Naive thymus-derived CD4-positive, alpha-beta T cell (primary cell): ENCODE results near the gene RHBDL1. TPM values are rescaled to one million over a fixed set of nuclear protein-coding genes. Genes with fewer than 3 reads are reported as not detected.

Source experiments
- ATAC-seq: fragments of 150-1000 bp; cut with Tn5 transposase; 2 replicates; pipeline ENCODE4 v1.10.0; 2021; ENCODE audit warnings: mild to moderate bottlenecking, moderate library complexity
- CTCF ChIA-PET: fragments of 350-600 bp; sonication (Branson Sonifier 250); formaldehyde crosslinking; loops from one replicate; lab custom pipeline; 2021; ENCODE audit warnings: antibody characterized with exemption; lab: Charles Lee
- POLR2A ChIA-PET: fragments of 350-600 bp; sonication (Branson Sonifier 250); formaldehyde crosslinking; loops from one replicate; lab custom pipeline; 2021; ENCODE audit warnings: antibody characterized with exemption, inconsistent platforms; lab: Charles Lee
- DNase-seq, 9 donors: peaks; one replicate each; pipeline versions ENCODE4 v3.0.0 to v3.0.0-alpha.2; 2020 to 2022; ENCODE audit warnings: mixed read lengths in 1 of 9
- H3K27ac ChIP-seq: one replicate; pipeline ENCODE4 v1.7.0; 2013; ENCODE audit warnings: mild to moderate bottlenecking, low read depth, low read length, moderate library complexity
- H3K27me3 ChIP-seq, 2 donors: one replicate each; pipeline ENCODE4 v1.7.0; 2013; ENCODE audit warnings: low read length in 2 of 2, mild to moderate bottlenecking in 2 of 2, moderate library complexity in 2 of 2; ENCODE audit not compliant: control insufficient read depth in 2 of 2, insufficient read depth in 2 of 2
- H3K36me3 ChIP-seq, 3 experiments: 1 replicate in 2 of 3; 2 replicates in 1 of 3; pipeline ENCODE4 v1.7.0; 2013; ENCODE audit warnings: low read length in 3 of 3, mild to moderate bottlenecking in 3 of 3, moderate library complexity in 1 of 3; ENCODE audit not compliant: insufficient read depth in 3 of 3, control insufficient read depth in 2 of 3
- H3K4me1 ChIP-seq, 2 donors: one replicate each; pipeline ENCODE4 v1.7.0; 2013; ENCODE audit warnings: low read length in 2 of 2, mild to moderate bottlenecking in 2 of 2, moderate library complexity in 1 of 2; ENCODE audit not compliant: control insufficient read depth in 2 of 2, insufficient read depth in 2 of 2
- H3K4me3 ChIP-seq: 2 replicates; pipeline ENCODE4 v1.7.0; 2013; ENCODE audit warnings: mild to moderate bottlenecking, low read length
- H3K9me3 ChIP-seq, 3 experiments: 1 replicate in 2 of 3; 2 replicates in 1 of 3; pipeline ENCODE4 v1.7.0; 2013; ENCODE audit warnings: low read length in 3 of 3; ENCODE audit not compliant: control insufficient read depth in 2 of 3
- H3K27ac Mint-ChIP-seq, 9 donors: one replicate each; pipeline ENCODE4 v1.8.0; 2020 to 2022; ENCODE audit warnings: mixed read lengths in 9 of 9, mild to moderate bottlenecking in 8 of 9, moderate library complexity in 5 of 9, inconsistent platforms in 2 of 9
- H3K27me3 Mint-ChIP-seq, 5 donors: one replicate each; pipeline ENCODE4 v1.8.0; 2021 to 2022; ENCODE audit warnings: mixed read lengths in 5 of 5, mild to moderate bottlenecking in 1 of 5
- H3K36me3 Mint-ChIP-seq, 5 donors: one replicate each; pipeline ENCODE4 v1.8.0; 2020 to 2022; ENCODE audit warnings: mixed read lengths in 5 of 5, mild to moderate bottlenecking in 3 of 5, inconsistent platforms in 1 of 5
- H3K4me1 Mint-ChIP-seq, 7 donors: one replicate each; pipeline ENCODE4 v1.8.0; 2020 to 2022; ENCODE audit warnings: mixed read lengths in 7 of 7, mild to moderate bottlenecking in 3 of 7, inconsistent platforms in 1 of 7
- H3K4me3 Mint-ChIP-seq, 10 donors: one replicate each; pipeline ENCODE4 v1.8.0; 2020 to 2022; ENCODE audit warnings: mild to moderate bottlenecking in 10 of 10, mixed read lengths in 10 of 10, moderate library complexity in 6 of 10, inconsistent platforms in 2 of 10
- H3K9me3 Mint-ChIP-seq, 11 donors: one replicate each; pipeline ENCODE4 v1.8.0; 2020 to 2022; ENCODE audit warnings: mixed read lengths in 11 of 11, mild to moderate bottlenecking in 4 of 11, inconsistent platforms in 1 of 11, moderate library complexity in 1 of 11
- intact Hi-C, 2 donors: fragments of 100-400 bp; cut with micrococcal nuclease; formaldehyde crosslinking; loops; one replicate each; pipeline ENCODE4 v1.15.1; 2023
- polyA plus RNA-seq, 2 donors: library from polyadenylated mRNA; unstranded; fragments of 300-500 nt; fragmentation: Illumina TruSeq; gene quantifications; one replicate each; pipeline ENCODE4 v1.2.3, GENCODE V29; 2021
- total RNA-seq, 6 experiments: library from RNA in 5 of 6; stranded (reverse) in 5 of 6; gene quantifications; 1 replicate in 5 of 6; 2 replicates in 1 of 6; pipeline ENCODE4 v1.2.3 and lab custom pipeline; 2021 to 2026

Gene RHBDL1
- total and polyA plus RNA-seq, 7 experiments from 2014 or later = 0.65 to 3.1 (median 1.6) TPM; not detected in 2

DNA sequence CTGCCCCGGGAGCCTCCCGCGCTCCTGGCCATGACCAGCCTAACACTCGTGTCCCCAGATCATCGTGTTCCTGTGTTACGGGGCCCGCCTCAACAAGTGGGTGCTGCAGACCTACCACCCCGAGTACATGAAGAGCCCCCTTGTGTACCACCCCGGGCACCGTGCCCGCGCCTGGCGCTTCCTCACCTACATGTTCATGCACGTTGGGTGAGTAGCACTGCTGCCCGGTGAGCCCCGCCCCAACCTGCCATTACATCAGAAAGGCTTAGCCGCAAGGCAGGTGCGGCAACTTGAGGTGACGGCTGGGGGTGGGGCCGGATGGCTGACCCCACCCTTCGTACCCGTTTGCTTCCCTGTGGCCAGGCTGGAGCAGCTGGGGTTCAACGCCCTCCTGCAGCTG, 1.4 kb downstream of the RHBDL1 start:
- Histone ChIP-seq H3K27ac (no peak overlapping the region), H3K27me3 (no peaks in the 10 kb centered on the region), H3K36me3 (peaks cover 0 to 37% (median 0%) of the 10 kb centered on the region in 3 experiments), H3K4me3 (no peak overlapping the region), H3K9me3 (no peaks in the 10 kb centered on the region), H3K4me1 (peaks cover 5 to 10% of the 10 kb centered on the region in 2 donors)
- H3K4me3 Mint-ChIP-seq = peak overlapping the region in 5 of 10 donors; percentile 12 to 60 (median 19)
- peak in 1 of 9 donors; percentile 61 for DNase-seq
- POLR2A ChIA-PET = interaction anchor here (0.7 to 3.1 kb wide), 4 partner anchors 9 to 53 kb away, joined by 3 to 12 read pairs (median 4); partner anchors contain the start of gene RHOT2
- CTCF ChIA-PET = no interaction called here
- no peak overlapping the region for H3K27ac Mint-ChIP-seq
- no peak for ATAC-seq
- peaks cover 0 to 7% (median 0%) of the 10 kb centered on the region in 5 donors for H3K36me3 Mint-ChIP-seq
- no peaks in the 10 kb centered on the region for H3K9me3 Mint-ChIP-seq
- peaks cover 0 to 7% (median 0%) of the 10 kb centered on the region in 5 donors for H3K27me3 Mint-ChIP-seq
- intact Hi-C loops = no loop called here
- H3K4me1 Mint-ChIP-seq = peaks cover 5 to 25% (median 14%) of the 10 kb centered on the region in 7 donors

DNA sequence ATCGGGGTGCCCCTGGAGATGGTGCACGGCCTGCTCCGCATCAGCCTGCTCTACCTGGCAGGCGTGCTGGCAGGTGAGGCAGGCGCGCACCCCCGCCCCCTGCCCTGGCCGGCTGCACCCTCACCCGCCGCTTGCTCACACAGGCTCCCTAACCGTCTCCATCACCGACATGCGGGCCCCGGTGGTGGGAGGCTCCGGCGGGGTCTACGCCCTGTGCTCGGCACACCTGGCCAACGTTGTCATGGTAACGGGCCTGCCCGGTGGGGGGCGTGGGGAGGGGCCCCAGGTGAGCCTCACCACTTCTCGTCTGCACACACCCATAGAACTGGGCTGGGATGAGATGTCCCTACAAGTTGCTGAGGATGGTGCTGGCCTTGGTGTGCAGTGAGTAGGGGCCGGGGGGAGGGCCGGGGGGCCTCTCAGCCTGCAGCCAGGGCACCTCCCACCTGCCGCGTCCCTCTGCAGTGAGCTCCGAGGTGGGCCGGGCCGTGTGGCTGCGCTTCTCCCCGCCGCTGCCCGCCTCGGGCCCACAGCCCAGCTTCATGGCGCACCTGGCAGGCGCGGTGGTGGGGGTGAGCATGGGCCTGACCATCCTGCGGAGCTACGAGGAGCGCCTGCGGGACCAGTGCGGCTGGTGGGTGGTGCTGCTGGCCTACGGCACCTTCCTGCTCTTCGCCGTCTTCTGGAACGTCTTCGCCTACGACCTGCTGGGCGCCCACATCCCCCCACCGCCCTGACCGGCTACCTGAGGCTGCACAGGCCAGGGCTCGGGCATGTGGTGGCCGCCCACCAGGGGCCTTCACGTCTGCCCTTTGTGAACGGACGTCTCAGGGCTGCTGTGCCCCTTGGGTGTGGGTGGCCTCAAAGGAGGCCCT, 2.1 kb downstream of the RHBDL1 start:
- ChIA-PET CTCF (no interaction called here), POLR2A (interaction anchor here (0.7 to 3.1 kb wide), 5 partner anchors 9 to 52 kb away, joined by 3 to 12 read pairs (median 4); partner anchors contain the start of gene RHOT2)
- Mint-ChIP-seq H3K4me3 (peak overlapping the region in 4 of 10 donors; percentile 19 to 60 (median 40)), H3K9me3 (no peaks in the 10 kb centered on the region), H3K36me3 (peaks cover 0 to 11% (median 0%) of the 10 kb centered on the region in 5 donors), H3K27me3 (peaks cover 0 to 7% (median 0%) of the 10 kb centered on the region in 5 donors), H3K4me1 (peaks cover 8 to 30% (median 21%) of the 10 kb centered on the region in 7 donors), H3K27ac (no peak overlapping the region)
- intact Hi-C loops = loop anchor here in 1 of 2 donors (2.0 kb wide), 1 partner anchor 17 kb away; no protein-coding TSS in a partner anchor
- peaks cover 0 to 37% (median 2%) of the 10 kb centered on the region in 3 experiments for H3K36me3 ChIP-seq
- no peak overlapping the region for H3K4me3 ChIP-seq
- H3K27ac ChIP-seq = no peak overlapping the region
- peaks cover 5 to 10% of the 10 kb centered on the region in 2 donors for H3K4me1 ChIP-seq
- DNase-seq (no peak), ATAC-seq (no peak)
- H3K27me3 ChIP-seq = no peaks in the 10 kb centered on the region
- H3K9me3 ChIP-seq = no peaks in the 10 kb centered on the region

DNA sequence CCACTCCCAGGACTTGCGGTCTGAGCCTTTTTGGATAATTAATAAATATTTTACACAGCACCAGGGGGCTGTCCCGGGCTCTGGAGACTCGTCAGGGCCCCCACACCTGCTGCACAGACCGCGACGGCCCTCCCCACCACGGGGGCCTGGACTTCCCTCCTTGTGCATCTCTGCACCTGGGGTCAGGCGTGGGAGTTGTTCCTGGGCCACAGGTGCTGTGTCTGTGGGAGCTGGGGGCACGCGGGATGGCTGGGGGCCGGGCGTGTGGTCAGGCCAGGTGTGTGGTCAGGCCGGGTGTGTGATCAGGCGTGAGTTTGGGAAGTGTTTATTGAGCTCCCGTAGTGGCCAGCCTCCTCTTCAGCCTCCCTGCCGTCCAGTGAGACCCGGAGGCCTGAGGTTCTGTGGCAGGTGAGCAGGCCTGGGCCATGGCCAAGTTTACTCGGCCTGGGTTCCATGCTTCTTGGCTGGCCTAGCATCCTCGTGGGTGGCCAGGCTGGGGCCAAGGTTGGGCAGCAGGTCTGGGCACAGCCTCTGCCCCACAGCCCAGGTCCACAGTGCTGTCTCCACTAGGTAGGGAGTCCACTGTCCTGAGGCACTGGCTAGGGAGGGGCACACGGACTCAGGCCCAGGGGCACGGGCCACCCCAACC, 2.9 kb downstream of the RHBDL1 start:
- Mint-ChIP-seq H3K9me3 (no peaks in the 10 kb centered on the region), H3K4me3 (peak overlapping the region in 3 of 10 donors; percentile 19 to 89 (median 84)), H3K27me3 (peaks cover 0 to 7% (median 0%) of the 10 kb centered on the region in 5 donors), H3K27ac (no peak overlapping the region), H3K4me1 (peaks cover 10 to 33% (median 23%) of the 10 kb centered on the region in 7 donors), H3K36me3 (peaks cover 0 to 9% (median 0%) of the 10 kb centered on the region in 5 donors)
- CTCF ChIA-PET = no interaction called here
- Histone ChIP-seq H3K4me3 (no peak overlapping the region), H3K9me3 (no peaks in the 10 kb centered on the region), H3K36me3 (peaks cover 0 to 36% (median 9%) of the 10 kb centered on the region in 3 experiments), H3K4me1 (peaks cover 5 to 14% of the 10 kb centered on the region in 2 donors), H3K27ac (no peak overlapping the region), H3K27me3 (no peaks in the 10 kb centered on the region)
- intact Hi-C loops = loop anchor here in 1 of 2 donors (2.0 kb wide), 1 partner anchor 18 kb away; no protein-coding TSS in a partner anchor
- DNase-seq (no peak), ATAC-seq (no peak)
- POLR2A ChIA-PET = interaction anchor here (0.7 to 2.1 kb wide), 4 partner anchors 10 to 29 kb away, joined by 3 to 11 read pairs (median 4); partner anchors contain the start of genes RHOT2, WDR24 and WDR90

DNA sequence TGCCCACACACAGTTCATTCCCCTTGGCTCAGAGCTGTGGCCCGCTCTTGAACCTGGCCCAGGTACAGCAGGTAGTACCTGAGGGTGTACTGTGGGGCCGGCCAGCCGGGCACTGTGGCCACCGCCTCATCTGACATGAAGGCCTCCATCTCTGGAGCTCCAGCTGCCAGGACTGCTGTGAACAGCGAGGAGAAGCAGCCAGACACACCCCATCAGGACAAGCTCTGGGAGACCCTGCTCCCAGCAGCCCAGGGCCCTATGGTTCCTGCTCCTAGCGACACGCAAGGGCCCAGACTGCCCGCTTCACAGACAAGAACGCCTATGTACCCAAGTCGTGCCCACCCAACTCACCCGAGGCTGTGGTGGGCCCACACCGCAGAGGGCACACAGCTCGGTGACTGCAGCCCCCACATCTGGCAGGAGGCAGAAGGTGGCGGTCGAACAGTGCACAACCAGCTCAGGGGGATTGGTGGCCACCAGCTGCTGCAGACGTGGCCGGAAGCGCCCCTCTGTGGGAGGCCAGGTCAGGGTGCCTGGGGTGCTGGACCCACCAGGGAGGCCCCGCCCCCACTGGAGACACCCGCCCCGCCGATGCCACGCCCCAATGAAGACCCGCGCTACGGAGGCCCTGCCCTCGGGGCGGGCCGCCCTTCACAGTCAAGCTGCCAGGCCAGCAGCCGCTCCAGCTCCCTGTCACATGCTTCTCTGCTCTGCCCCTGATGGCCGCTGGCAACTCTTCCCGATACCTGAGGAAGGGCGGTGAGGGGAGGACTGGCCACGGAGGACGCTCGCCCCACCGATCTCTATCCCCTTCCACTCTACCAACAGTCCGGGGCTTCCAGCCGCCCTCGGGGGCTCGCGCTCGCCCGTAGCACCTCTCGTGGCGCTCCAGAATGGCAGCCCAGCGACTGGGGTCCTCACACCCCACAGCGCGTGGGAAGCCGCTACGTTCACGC, 3.7 kb downstream of the RHBDL1 start:
- peak overlapping the region in 7 of 9 donors; percentile 56 to 93 (median 69) for H3K27ac Mint-ChIP-seq
- CTCF ChIA-PET = interaction anchor here (0.8 kb wide), 1 partner anchor 11 kb away, joined by 4 read pairs; the partner anchor contains the start of gene RHOT2
- H3K4me1 ChIP-seq = peaks cover 5 to 17% of the 10 kb centered on the region in 2 donors
- H3K4me3 Mint-ChIP-seq = peak overlapping the region; percentile 71 to 89 (median 84)
- no peaks in the 10 kb centered on the region for H3K9me3 Mint-ChIP-seq
- H3K27me3 ChIP-seq = no peaks in the 10 kb centered on the region
- H3K4me3 ChIP-seq = peak overlapping the region; percentile 51
- intact Hi-C loops = loop anchor here (1.0 to 2.0 kb wide), 5 partner anchors 11 to 43 kb away; partner anchors contain the start of genes METTL26 (in 1 of the 2), RHOT2 (in 1 of the 2) and WDR90 (in 1 of the 2)
- H3K27me3 Mint-ChIP-seq = peaks cover 0 to 7% (median 0%) of the 10 kb centered on the region in 5 donors
- peak overlapping the region; percentile 26 for H3K27ac ChIP-seq
- no peaks in the 10 kb centered on the region for H3K9me3 ChIP-seq
- DNase-seq (peak in 4 of 9 donors; percentile 41 to 65 (median 47)), ATAC-seq (peak; percentile 6)
- H3K36me3 Mint-ChIP-seq = peaks cover 0 to 9% (median 0%) of the 10 kb centered on the region in 5 donors
- POLR2A ChIA-PET = interaction anchor here (0.7 to 2.1 kb wide), 5 partner anchors 11 to 36 kb away, joined by 3 to 11 read pairs (median 4); partner anchors contain the start of genes RHOT2, WDR24 and WDR90
- peaks cover 0 to 28% (median 12%) of the 10 kb centered on the region in 3 experiments for H3K36me3 ChIP-seq
- peaks cover 10 to 33% (median 23%) of the 10 kb centered on the region in 7 donors for H3K4me1 Mint-ChIP-seq

- peak; percentile 72 to 96 (median 81) for DNase-seq
- intact Hi-C loops = loop anchor here (1.0 to 5.0 kb wide), 11 partner anchors 10 to 1285 kb away; partner anchors contain the start of genes FAM234A (in 1 of the 2), LMF1 (in 1 of the 2), METTL26 (in 1 of the 2) and RHOT2 (in 1 of the 2)
- peaks cover 10 to 33% (median 22%) of the 10 kb centered on the region in 7 donors for H3K4me1 Mint-ChIP-seq
- peaks cover 0 to 9% (median 0%) of the 10 kb centered on the region in 5 donors for H3K36me3 Mint-ChIP-seq
- POLR2A ChIA-PET = interaction anchor here (0.8 to 3.8 kb wide), 10 partner anchors 10 to 111 kb away, joined by 3 to 34 read pairs (median 5); partner anchors contain the start of genes METTL26, RHOT2 and WDR24
- CTCF ChIA-PET = no interaction called here
- Histone ChIP-seq H3K9me3 (no peaks in the 10 kb centered on the region), H3K36me3 (peaks cover 0 to 24% (median 12%) of the 10 kb centered on the region in 3 experiments), H3K4me3 (peak within 1 kb of the TSS; percentile 71), H3K27me3 (no peaks in the 10 kb centered on the region), H3K4me1 (peaks cover 7 to 19% of the 10 kb centered on the region in 2 donors), H3K27ac (peak within 1 kb of the TSS; percentile 79)
- H3K27ac Mint-ChIP-seq = peak within 1 kb of the TSS in 7 of 9 donors; percentile 62 to 89 (median 83)
- H3K27me3 Mint-ChIP-seq = peaks cover 0 to 4% (median 0%) of the 10 kb centered on the region in 5 donors
- H3K4me3 Mint-ChIP-seq = peak within 1 kb of the TSS; percentile 71 to 89 (median 84)
- ATAC-seq = peak; percentile 81
- H3K9me3 Mint-ChIP-seq = no peaks in the 10 kb centered on the region
These were observed 4.5 kb downstream of the RHBDL1 start, which contains the start of gene STUB1 for GRCh38 chr16:679814-680624. Gene STUB1 (plus strand): TSS chr16:680410. CDS start chr16:680526, 116 bp downstream.
